Colonic mucosa (tissue), 4 donors: ENCODE measurements around the gene GABARAPL1. TPM values are rescaled to one million over a fixed set of nuclear protein-coding genes. Genes with fewer than 3 reads are reported as not detected.

Experiments
- DNase-seq: peaks from one replicate; pipeline ENCODE4 v3.0.0-alpha.2; 2020
- H3K27ac ChIP-seq: fragments of 200-600 bp; one replicate; pipeline ENCODE4 v1.8.0; 2021
- H3K27me3 ChIP-seq: fragments of 200-600 bp; one replicate; pipeline ENCODE4 v1.8.0; 2021
- H3K36me3 ChIP-seq: fragments of 200-600 bp; one replicate; pipeline ENCODE4 v1.8.0; 2021
- H3K4me1 ChIP-seq: fragments of 200-600 bp; one replicate; pipeline ENCODE4 v1.8.0; 2021; ENCODE audit warnings: mild to moderate bottlenecking
- H3K4me3 ChIP-seq: fragments of 200-600 bp; one replicate; pipeline ENCODE4 v1.8.0; 2021
- H3K9ac ChIP-seq, 2 donors: one replicate each; pipeline ENCODE4 v1.7.0; 2013; ENCODE audit warnings: control low read depth in 2 of 2, low read depth in 2 of 2, low read length in 2 of 2
- H3K9me3 ChIP-seq: fragments of 200-600 bp; one replicate; pipeline ENCODE4 v1.8.0; 2021
- intact Hi-C: fragments of 100-400 bp; cut with DNase I; formaldehyde crosslinking; loops from one replicate; pipeline ENCODE4 v1.14.1; 2022
- total RNA-seq, 2 donors: library from RNA; stranded (reverse); fragmentation: NEBNext Ultra II Directional in 1 of 2; extraction: Animal tissue kit (Norgen Biotek cat#: 25700) in 1 of 2; gene quantifications; one replicate each; pipeline ENCODE4 v1.2.1, GENCODE V29; 2021
- TF ChIP-seq, protein P1 (sequence below): fragments of 200-600 bp; IDR thresholded peaks from one replicate; pipeline ENCODE4 v1.8.0; 2022; ENCODE audit warnings: antibody characterized with exemption, mild to moderate bottlenecking
- donor health status: healthy.
- donor health status: DM: no; HTN: no; CAD: no.
- donor health status: DM: no; HTN: no; CAD: no.

Gene GABARAPL1
- total RNA-seq, 2 donors from 2014 or later, result 12.8 to 42.8 TPM

DNA sequence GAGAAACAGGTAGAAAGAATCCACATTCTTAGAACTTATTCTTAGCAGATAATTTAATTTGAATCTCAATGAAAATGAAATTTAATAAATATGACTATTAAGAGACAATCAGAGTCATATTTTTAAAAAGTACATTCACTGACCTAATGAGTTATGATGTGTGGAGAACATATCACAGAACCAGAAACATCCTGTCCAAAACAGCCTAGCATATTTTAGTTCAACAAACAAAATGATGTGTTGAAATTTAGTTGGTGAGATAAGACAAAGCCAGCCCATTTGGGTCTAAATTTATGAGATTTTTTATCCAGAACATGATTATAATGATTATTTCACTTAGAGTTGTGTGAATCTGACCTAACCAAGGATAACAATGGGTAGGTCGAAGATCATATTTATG, 25.8 kb downstream of the GABARAPL1 start:
- TF ChIP-seq, protein P1, sequence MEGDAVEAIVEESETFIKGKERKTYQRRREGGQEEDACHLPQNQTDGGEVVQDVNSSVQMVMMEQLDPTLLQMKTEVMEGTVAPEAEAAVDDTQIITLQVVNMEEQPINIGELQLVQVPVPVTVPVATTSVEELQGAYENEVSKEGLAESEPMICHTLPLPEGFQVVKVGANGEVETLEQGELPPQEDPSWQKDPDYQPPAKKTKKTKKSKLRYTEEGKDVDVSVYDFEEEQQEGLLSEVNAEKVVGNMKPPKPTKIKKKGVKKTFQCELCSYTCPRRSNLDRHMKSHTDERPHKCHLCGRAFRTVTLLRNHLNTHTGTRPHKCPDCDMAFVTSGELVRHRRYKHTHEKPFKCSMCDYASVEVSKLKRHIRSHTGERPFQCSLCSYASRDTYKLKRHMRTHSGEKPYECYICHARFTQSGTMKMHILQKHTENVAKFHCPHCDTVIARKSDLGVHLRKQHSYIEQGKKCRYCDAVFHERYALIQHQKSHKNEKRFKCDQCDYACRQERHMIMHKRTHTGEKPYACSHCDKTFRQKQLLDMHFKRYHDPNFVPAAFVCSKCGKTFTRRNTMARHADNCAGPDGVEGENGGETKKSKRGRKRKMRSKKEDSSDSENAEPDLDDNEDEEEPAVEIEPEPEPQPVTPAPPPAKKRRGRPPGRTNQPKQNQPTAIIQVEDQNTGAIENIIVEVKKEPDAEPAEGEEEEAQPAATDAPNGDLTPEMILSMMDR, result no peak
- intact Hi-C loops, result loop anchor here (5.0 to 10.0 kb wide), 3 partner anchors 324 to 514 kb away; partner anchors contain the start of gene STYK1

DNA sequence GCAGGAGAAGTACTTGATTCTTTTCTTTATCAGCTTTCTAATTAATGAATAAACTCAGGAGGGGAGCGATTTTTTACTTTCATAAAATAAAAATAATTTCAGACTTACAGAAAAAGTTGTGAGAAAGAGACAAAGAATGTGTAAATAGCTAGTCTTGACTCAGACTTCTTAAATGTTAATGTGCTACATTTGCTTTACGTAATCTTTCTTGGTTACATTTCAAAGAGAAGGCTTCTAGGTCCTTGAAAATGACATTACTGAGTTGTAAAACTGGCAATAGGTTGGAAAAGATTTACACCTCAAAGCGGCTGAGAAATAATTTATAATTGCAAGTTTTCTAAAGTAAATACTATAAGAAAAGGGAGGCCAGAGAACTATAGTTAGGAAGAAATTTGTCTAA, 28.6 kb downstream of the GABARAPL1 start:
- Histone ChIP-seq H3K27ac (no peak overlapping the region), H3K4me1 (no peaks in the 10 kb centered on the region), H3K4me3 (no peak overlapping the region), H3K27me3 (no peaks in the 10 kb centered on the region), H3K9ac (no peak overlapping the region), H3K36me3 (no peaks in the 10 kb centered on the region), H3K9me3 (no peaks in the 10 kb centered on the region)
- intact Hi-C loops, result no loop called here
- TF ChIP-seq, protein P1, result no peak
- no peak for DNase-seq

More for the DNA sequence above, 25.8 kb downstream of the GABARAPL1 start:
- DNase-seq, result no peak
- H3K36me3 ChIP-seq, result no peaks in the 10 kb centered on the region
- no peaks in the 10 kb centered on the region for H3K4me1 ChIP-seq
- H3K9ac ChIP-seq, result no peak overlapping the region
- H3K27ac ChIP-seq, result no peak overlapping the region
- no peaks in the 10 kb centered on the region for H3K27me3 ChIP-seq
- no peaks in the 10 kb centered on the region for H3K9me3 ChIP-seq
- H3K4me3 ChIP-seq, result no peak overlapping the region

DNA sequence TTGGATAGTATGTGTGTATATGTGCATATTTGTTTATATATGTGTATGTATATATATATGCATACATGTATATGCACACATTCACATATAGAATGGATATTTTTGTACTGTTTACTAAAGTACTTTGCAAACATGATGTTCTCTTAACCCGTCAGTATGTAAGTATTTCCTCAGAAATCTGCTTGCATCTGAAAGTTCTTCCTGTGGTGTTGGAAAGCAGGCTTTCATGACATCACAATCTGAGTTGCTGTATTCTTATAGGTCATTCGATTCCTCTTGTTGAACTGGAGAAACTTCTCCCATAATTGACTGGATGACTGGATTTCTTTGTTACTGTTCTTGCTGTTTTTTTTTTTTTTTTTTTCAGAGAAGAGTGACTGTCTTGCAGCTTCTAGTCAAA, 29.1 kb downstream of the GABARAPL1 start:
- Histone ChIP-seq H3K9me3 (no peaks in the 10 kb centered on the region), H3K4me1 (no peaks in the 10 kb centered on the region), H3K4me3 (no peak overlapping the region), H3K36me3 (no peaks in the 10 kb centered on the region), H3K27ac (no peak overlapping the region), H3K27me3 (no peaks in the 10 kb centered on the region), H3K9ac (no peak overlapping the region)
- DNase-seq, result no peak
- intact Hi-C loops, result no loop called here
- TF ChIP-seq, protein P1, result no peak

DNA sequence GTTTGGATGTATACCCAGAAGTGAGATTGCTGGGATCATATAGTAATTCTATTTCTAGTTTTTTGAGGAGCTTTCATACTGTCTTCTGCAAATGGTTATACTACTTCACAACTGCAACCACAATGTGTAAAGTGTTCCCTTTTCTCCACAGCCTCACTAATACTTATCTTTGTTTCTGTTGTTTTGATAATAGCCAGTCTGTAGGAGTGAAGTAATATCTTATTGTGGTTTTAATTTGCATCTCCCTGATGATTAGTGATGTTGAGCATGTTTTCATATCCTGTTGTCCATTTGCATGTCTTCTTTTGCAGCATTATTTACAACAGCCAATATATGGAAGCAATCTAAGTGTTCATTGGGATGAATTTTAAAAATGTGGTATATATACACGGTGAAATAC, 29.9 kb downstream of the GABARAPL1 start:
- no peak for DNase-seq
- no peak overlapping the region for H3K9ac ChIP-seq
- no peak overlapping the region for H3K27ac ChIP-seq
- H3K36me3 ChIP-seq, result no peaks in the 10 kb centered on the region
- TF ChIP-seq, protein P1, result no peak
- no peak overlapping the region for H3K4me3 ChIP-seq
- no peaks in the 10 kb centered on the region for H3K9me3 ChIP-seq
- H3K4me1 ChIP-seq, result no peaks in the 10 kb centered on the region
- H3K27me3 ChIP-seq, result no peaks in the 10 kb centered on the region
- intact Hi-C loops, result no loop called here

DNA sequence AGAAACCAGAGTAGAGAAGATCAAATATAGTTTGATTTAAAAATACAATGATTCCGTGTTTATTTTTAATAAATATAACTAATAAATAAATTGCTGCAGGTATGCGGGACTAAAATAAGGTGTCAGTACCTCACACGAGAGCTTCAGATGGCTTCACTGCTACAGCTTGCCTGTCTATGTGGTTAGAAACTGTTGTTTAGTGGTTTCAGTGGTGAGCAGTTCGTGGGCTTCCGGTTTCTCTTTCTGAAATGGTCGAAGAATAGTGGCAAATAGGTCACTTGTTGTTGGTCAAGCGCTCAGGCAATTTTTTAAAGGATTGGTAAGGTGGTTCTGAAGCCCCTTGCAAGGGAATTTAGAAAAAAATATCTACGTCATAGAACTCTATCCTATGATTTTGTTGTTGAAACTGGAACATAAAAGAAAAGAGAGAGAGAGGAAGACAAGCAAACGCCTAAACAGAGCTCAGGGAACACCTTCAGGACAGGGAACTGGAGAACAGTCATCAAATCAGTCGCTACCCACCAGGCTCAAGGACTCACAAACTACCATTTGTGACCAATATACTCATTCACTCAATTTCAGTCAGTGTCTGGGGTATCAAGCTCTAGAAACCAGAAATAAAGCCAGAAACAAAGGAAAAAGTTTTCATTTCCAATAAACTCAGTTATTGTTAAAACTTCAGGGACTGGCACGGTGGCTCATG, 31.3 kb downstream of the GABARAPL1 start:
- no peak for DNase-seq
- H3K9ac ChIP-seq, result no peak overlapping the region
- no peaks in the 10 kb centered on the region for H3K4me1 ChIP-seq
- no peaks in the 10 kb centered on the region for H3K36me3 ChIP-seq
- intact Hi-C loops, result no loop called here
- H3K27me3 ChIP-seq, result no peaks in the 10 kb centered on the region
- H3K4me3 ChIP-seq, result no peak overlapping the region
- no peaks in the 10 kb centered on the region for H3K9me3 ChIP-seq
- TF ChIP-seq, protein P1, result no peak
- no peak overlapping the region for H3K27ac ChIP-seq
